Parathyroid adenoma (tissue), 2 donors: ENCODE data around the gene MACF1.

Source experiments
- H2AFZ ChIP-seq: fragments of 300-600 bp; sonication (generic); one replicate; pipeline ENCODE4 v1.7.0; 2017; ENCODE audit warnings: antibody characterized with exemption, mild to moderate bottlenecking
- H3K27ac ChIP-seq: fragments of 300-600 bp; sonication (generic); one replicate; pipeline ENCODE4 v1.7.0; 2017
- H3K27me3 ChIP-seq: fragments of 300-600 bp; sonication (generic); one replicate; pipeline ENCODE4 v1.7.0; 2017; ENCODE audit warnings: low read length; ENCODE audit not compliant: control insufficient read depth, insufficient read depth
- H3K36me3 ChIP-seq: fragments of 300-600 bp; sonication (generic); one replicate; pipeline ENCODE4 v1.7.0; 2017; ENCODE audit warnings: low read length; ENCODE audit not compliant: control insufficient read depth, insufficient read depth
- H3K4me1 ChIP-seq: fragments of 300-600 bp; sonication (generic); one replicate; pipeline ENCODE4 v1.7.0; 2017; ENCODE audit warnings: control low read depth
- H3K4me2 ChIP-seq: fragments of 300-600 bp; sonication (generic); one replicate; pipeline ENCODE4 v1.7.0; 2017; ENCODE audit warnings: low read length
- H3K4me3 ChIP-seq: fragments of 300-600 bp; sonication (generic); one replicate; pipeline ENCODE4 v1.7.0; 2017; ENCODE audit warnings: low read depth, low read length
- H3K79me2 ChIP-seq: fragments of 300-600 bp; sonication (generic); one replicate; pipeline ENCODE4 v1.7.0; 2017; ENCODE audit warnings: control low read depth
- H3K9ac ChIP-seq: fragments of 300-600 bp; sonication (generic); one replicate; pipeline ENCODE4 v1.7.0; 2017; ENCODE audit warnings: mild to moderate bottlenecking
- H3K9me3 ChIP-seq: fragments of 300-600 bp; sonication (generic); one replicate; pipeline ENCODE4 v1.7.0; 2017; ENCODE audit warnings: low read length; ENCODE audit not compliant: control insufficient read depth
- TF ChIP-seq, protein P1 (sequence below): fragments of 300-600 bp; sonication (generic); IDR thresholded peaks from one replicate; pipeline ENCODE4 v1.7.0; 2017; ENCODE audit warnings: antibody characterized with exemption, mild to moderate bottlenecking
- donor health status: primary hyperparathyroidism.

MACF1 gene

DNA sequence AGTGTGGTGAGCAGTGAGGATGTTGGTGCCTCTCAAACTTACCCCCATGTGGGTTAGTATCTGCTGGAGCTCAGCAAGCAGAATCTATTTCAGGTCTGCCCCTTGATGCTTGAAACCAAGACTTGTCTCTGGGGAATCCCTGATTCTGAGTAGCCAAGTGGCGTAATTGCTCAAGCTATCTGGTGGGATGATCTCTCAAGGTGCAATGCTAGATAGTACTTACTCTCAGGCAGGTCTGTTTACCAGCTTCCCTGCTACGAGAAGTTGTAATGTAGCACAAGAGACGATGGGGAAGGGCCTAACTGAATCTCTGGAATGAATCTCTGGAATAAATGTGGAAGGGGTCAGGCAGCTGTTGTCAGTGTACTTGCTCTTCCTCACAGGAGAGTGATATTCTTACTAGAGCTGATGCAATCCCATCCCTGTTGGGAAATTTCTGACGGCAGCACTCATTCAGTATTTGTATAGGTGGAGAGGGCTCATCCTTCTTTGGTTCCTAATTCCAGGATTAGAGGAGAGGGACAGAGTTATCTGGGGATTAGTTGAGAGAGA, 65.4 kb downstream of the MACF1 start:
- peak overlapping the region; percentile 92 for H3K4me2 ChIP-seq
- H3K4me3 ChIP-seq, result peak overlapping the region; percentile 64
- H3K79me2 ChIP-seq, result peaks cover 19% of the 10 kb centered on the region
- H3K27me3 ChIP-seq, result no peaks in the 10 kb centered on the region
- TF ChIP-seq, protein P1, sequence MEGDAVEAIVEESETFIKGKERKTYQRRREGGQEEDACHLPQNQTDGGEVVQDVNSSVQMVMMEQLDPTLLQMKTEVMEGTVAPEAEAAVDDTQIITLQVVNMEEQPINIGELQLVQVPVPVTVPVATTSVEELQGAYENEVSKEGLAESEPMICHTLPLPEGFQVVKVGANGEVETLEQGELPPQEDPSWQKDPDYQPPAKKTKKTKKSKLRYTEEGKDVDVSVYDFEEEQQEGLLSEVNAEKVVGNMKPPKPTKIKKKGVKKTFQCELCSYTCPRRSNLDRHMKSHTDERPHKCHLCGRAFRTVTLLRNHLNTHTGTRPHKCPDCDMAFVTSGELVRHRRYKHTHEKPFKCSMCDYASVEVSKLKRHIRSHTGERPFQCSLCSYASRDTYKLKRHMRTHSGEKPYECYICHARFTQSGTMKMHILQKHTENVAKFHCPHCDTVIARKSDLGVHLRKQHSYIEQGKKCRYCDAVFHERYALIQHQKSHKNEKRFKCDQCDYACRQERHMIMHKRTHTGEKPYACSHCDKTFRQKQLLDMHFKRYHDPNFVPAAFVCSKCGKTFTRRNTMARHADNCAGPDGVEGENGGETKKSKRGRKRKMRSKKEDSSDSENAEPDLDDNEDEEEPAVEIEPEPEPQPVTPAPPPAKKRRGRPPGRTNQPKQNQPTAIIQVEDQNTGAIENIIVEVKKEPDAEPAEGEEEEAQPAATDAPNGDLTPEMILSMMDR, result no peak
- H3K9me3 ChIP-seq, result no peaks in the 10 kb centered on the region
- H3K36me3 ChIP-seq, result no peaks in the 10 kb centered on the region
- H3K27ac ChIP-seq, result peak overlapping the region; percentile 92
- peaks cover 7% of the 10 kb centered on the region for H3K4me1 ChIP-seq
- H3K9ac ChIP-seq, result no peak overlapping the region
- H2AFZ ChIP-seq, result peak overlapping the region; percentile 46

DNA sequence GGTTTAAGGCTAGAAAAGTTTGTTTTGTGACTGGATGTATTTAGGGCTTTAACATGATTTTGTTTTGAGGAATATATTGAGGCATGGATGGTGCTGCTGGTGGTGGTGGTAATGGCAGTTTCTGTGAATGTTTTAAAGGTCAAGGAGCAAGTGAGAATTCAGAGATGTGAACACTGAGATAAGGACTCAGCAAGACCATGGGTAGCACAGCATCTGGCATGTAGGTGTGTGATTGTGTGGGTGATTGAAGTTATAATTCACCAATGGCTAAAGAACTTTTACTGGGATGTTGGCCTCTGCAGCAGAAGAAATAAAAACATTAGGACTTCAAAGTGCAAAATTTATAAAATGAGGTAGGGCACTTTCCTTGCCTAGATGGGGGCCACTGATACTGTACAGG, 65.9 kb downstream of the MACF1 start:
- no peak overlapping the region for H3K9ac ChIP-seq
- H3K4me3 ChIP-seq, result peak overlapping the region; percentile 64
- H2AFZ ChIP-seq, result no peak overlapping the region
- H3K27ac ChIP-seq, result peak overlapping the region; percentile 92
- H3K36me3 ChIP-seq, result no peaks in the 10 kb centered on the region
- H3K27me3 ChIP-seq, result no peaks in the 10 kb centered on the region
- peak overlapping the region; percentile 92 for H3K4me2 ChIP-seq
- peaks cover 7% of the 10 kb centered on the region for H3K4me1 ChIP-seq
- no peaks in the 10 kb centered on the region for H3K9me3 ChIP-seq
- peaks cover 19% of the 10 kb centered on the region for H3K79me2 ChIP-seq
- TF ChIP-seq, protein P1, result no peak

DNA sequence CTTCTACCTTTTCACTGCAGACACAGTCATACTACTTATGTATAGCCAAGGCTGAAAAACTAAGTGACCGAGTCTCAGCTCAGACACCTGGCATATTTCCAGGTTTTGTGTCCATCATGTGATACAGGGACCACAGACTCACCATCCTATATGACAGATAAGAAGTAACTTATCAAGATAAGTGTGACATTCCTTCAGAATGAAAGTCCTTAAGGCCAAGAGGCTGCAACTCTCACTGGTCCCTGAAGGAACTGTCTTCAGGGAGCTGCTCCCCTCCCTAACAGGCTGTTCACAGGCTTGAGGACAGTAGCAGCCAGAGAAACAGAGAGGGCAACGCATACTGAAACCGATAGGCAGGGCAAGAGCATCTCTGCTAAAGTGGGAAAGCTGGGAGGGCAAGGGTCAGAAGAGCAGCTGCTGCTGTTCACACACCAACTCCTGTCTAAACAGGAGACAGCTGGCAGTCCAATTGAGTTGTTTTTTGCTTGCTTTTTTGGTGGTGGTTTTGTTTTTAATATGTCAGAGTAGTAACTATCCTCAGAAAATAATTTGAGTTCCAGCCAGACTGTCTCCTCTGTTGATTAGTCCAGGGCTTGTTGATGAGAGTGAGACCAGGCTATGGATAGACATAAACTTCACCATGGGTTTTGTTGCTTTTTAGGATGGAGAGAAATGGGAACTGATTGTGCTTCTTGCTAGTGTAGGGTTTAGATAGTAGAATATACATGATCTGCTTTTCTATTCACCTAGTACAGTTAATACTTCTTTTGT, 67.7 kb downstream of the MACF1 start:
- H3K9ac ChIP-seq, result no peak overlapping the region
- H3K27ac ChIP-seq, result peak overlapping the region; percentile 92

DNA sequence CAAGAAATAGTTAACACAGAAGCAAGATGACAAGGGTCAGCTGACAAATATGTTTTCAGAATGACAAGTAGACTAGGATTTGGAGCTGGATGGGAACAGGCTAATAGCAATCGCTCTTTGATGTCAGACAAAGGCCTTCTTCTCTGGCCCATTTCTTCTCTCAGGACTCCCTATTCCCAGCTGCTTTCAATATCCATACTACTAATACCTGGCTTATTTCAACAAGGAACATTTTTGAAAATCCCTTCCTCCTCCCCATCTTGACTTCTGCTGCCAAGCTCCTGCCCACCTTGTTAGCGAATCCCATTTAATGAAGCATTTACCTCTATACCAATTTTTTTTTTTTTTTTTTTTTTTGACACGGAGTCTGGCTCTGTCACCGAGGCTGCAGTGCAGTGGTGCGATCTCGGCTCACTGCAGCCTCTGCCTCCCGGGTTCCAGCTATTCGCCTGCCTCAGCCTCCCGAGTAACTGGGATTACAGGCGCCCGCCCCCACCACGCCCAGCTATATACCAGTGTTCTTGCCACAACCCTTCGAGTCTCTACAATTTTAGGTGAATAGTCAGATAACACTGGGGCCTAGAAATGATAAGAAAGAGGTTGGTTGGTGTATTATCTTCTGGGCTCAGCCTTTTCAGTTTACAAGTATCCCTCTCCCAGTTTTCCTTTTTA, 68.4 kb downstream of the MACF1 start:
- Histone ChIP-seq H3K4me3 (peak overlapping the region; percentile 64), H3K27ac (peak overlapping the region; percentile 92), H3K79me2 (peaks cover 19% of the 10 kb centered on the region), H3K9ac (no peak overlapping the region), H3K4me2 (peak overlapping the region; percentile 92), H3K4me1 (peaks cover 11% of the 10 kb centered on the region), H3K27me3 (no peaks in the 10 kb centered on the region), H3K9me3 (no peaks in the 10 kb centered on the region), H3K36me3 (no peaks in the 10 kb centered on the region), H2AFZ (peak overlapping the region; percentile 17)
- TF ChIP-seq, protein P1, result no peak

More for the DNA sequence above, 67.7 kb downstream of the MACF1 start:
- Histone ChIP-seq H3K4me2 (peak overlapping the region; percentile 92), H3K79me2 (peaks cover 20% of the 10 kb centered on the region), H3K27me3 (no peaks in the 10 kb centered on the region), H3K4me1 (peaks cover 7% of the 10 kb centered on the region), H3K36me3 (no peaks in the 10 kb centered on the region), H3K9me3 (no peaks in the 10 kb centered on the region), H3K4me3 (peak overlapping the region; percentile 64), H2AFZ (no peak overlapping the region)
- TF ChIP-seq, protein P1, result no peak
